Measurements from ENCODE around the gene ZNF441.

DNA sequence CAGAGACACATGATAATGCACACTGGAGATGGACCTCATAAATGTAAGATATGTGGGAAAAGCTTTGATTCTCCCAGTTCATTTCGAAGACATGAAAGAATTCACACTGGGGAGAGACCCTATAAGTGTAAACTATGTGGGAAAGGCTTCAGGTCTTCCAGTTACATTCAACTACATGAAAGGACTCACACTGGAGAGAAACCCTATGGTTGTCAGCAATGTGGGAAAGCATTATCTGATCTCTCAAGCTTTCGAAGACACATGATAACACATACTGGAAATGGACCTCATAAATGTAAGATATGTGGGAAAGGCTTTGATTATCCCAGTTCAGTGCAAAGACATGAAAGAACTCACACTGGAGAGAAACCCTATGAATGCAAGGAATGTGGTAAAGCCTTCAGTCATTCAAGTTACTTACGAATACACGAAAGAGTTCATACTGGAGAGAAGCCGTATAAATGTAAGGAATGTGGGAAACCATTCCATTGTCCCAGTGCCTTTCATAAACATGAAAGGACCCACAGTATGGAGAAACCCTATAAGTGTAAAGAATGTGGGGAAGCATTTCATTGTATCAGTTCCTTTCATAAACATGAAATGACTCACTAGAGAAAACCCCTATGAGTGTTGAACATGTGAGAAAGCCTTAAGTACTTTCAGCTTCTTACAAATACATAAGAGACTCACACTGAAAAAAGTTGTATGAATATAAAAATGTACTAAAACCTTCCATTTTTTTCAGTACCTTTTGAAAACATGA is 14.7 kb downstream of the ZNF441 start:
- TF ChIP-seq, protein P1, sequence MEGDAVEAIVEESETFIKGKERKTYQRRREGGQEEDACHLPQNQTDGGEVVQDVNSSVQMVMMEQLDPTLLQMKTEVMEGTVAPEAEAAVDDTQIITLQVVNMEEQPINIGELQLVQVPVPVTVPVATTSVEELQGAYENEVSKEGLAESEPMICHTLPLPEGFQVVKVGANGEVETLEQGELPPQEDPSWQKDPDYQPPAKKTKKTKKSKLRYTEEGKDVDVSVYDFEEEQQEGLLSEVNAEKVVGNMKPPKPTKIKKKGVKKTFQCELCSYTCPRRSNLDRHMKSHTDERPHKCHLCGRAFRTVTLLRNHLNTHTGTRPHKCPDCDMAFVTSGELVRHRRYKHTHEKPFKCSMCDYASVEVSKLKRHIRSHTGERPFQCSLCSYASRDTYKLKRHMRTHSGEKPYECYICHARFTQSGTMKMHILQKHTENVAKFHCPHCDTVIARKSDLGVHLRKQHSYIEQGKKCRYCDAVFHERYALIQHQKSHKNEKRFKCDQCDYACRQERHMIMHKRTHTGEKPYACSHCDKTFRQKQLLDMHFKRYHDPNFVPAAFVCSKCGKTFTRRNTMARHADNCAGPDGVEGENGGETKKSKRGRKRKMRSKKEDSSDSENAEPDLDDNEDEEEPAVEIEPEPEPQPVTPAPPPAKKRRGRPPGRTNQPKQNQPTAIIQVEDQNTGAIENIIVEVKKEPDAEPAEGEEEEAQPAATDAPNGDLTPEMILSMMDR (IDR thresholded peaks at IDR 0.05) = no peak
- no peak for TF ChIP-seq EP300 (IDR thresholded peaks at IDR 0.05)

Measured in gastroesophageal sphincter (tissue), 3 donors.